HG02571 (cell line): ENCODE results near the gene APOBEC3G.
"Not testable (repeated sequence)": the region's sequence is repeated elsewhere in the genome, so short reads cannot be mapped to it uniquely, and the experiment has no call there.

Source experiments
- ATAC-seq: cut with Tn5 transposase; IDR thresholded peaks from one replicate; pipeline ENCODE4 v1.9.1; 2021; ENCODE audit warnings: mild to moderate bottlenecking, moderate library complexity; ENCODE audit not compliant: unreplicated experiment

APOBEC3G gene

GRCh38 chr22:39066442-39067276 lies 10.4 kb upstream of the APOBEC3G start:
- ATAC-seq = not testable (repeated sequence)

GRCh38 chr22:39068033-39068785 lies 8.9 kb upstream of the APOBEC3G start:
- no peak for ATAC-seq

- ATAC-seq = no peak
Measured at GRCh38 chr22:39070186-39070585, 6.9 kb upstream of the APOBEC3G start.

GRCh38 chr22:39072581-39072981 lies 4.5 kb upstream of the APOBEC3G start:
- not testable (repeated sequence) for ATAC-seq

- ATAC-seq = no peak
Measured at GRCh38 chr22:39073981-39074380, 3.1 kb upstream of the APOBEC3G start.

- not testable (repeated sequence) for ATAC-seq
Measured at GRCh38 chr22:39076155-39077025, 685 bp upstream of the APOBEC3G start.

GRCh38 chr22:39077912-39078311 lies 837 bp downstream of the APOBEC3G start:
- not testable (repeated sequence) for ATAC-seq

- no peak for ATAC-seq
Measured at GRCh38 chr22:39078329-39078728, 1.3 kb downstream of the APOBEC3G start.

- not testable (repeated sequence) for ATAC-seq
Measured at GRCh38 chr22:39079054-39079637, 2.1 kb downstream of the APOBEC3G start.

GRCh38 chr22:39080052-39080762 lies 3.1 kb downstream of the APOBEC3G start:
- no peak for ATAC-seq

- no peak for ATAC-seq
Measured at GRCh38 chr22:39081016-39081415, 3.9 kb downstream of the APOBEC3G start.

GRCh38 chr22:39081598-39081997 lies 4.5 kb downstream of the APOBEC3G start:
- no peak for ATAC-seq

- ATAC-seq = no peak
Measured at GRCh38 chr22:39083212-39084165, 6.4 kb downstream of the APOBEC3G start.

GRCh38 chr22:39084666-39085065 lies 7.6 kb downstream of the APOBEC3G start:
- no peak for ATAC-seq

- no peak for ATAC-seq
Measured at GRCh38 chr22:39087098-39087497, 10.0 kb downstream of the APOBEC3G start.

- ATAC-seq = no peak
Measured at GRCh38 chr22:39087881-39088684, 11.0 kb downstream of the APOBEC3G start.

- no peak for ATAC-seq
Measured at GRCh38 chr22:39088685-39089032, 11.6 kb downstream of the APOBEC3G start.

- no peak for ATAC-seq
Measured at GRCh38 chr22:39089928-39090327, 12.9 kb downstream of the APOBEC3G start.
